HG03139 (cell line): Measurements from ENCODE around the gene CTNNA1.

Experiments used
- ATAC-seq: cut with Tn5 transposase; IDR thresholded peaks from one replicate; pipeline ENCODE4 v1.9.1; 2021; ENCODE audit not compliant: unreplicated experiment

The CTNNA1 gene

DNA sequence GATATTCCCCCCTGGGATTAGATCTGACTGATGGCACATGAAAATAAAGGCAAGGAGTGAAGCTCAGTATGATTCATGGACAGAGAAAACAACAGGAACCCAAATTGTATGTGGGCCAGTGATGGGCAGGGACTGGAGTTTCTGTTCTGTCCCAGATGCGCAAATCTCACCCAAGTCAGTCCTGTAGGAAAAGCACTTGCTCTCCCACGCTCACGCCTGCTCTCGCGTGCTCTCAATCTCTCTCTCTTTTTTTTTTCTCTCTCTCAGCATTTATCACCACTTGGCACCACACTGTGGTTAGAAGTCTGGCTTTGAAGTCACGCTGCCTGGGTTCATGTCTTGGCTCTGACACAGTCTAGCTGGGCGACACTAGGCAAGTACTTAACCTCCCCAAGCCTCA lies 228.4 kb downstream of the CTNNA1 start:
- no peak for ATAC-seq

DNA sequence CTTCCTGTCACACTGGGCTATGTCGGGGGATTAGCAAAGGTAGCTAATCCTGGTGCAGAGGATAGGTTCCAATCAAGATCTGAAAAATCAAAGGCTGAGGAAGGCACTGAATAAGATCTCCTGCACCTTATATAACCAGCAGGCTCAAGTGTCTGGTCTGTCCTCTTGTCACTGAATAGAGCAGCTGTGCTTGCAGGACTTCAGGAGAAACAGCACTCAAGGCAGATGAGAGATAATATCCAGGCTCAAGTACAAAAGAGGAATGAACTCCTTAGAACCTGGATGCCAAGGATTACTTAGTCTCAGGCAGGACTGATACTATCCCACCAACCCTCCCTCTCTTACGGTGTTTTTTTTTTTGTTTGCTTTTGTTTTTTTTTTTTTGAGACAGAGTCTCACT lies 230.8 kb downstream of the CTNNA1 start:
- ATAC-seq = no peak
